ENCODE results near the gene TNS1. TPM values are rescaled to one million over a fixed set of nuclear protein-coding genes. Genes with fewer than 3 reads are reported as not detected.
"Not testable (repeated sequence)": the region's sequence is repeated elsewhere in the genome, so short reads cannot be mapped to it uniquely, and the experiment has no call there.

TNS1 gene
- total RNA-seq, 1 experiment from 2014 or later = 1.5 TPM

DNA sequence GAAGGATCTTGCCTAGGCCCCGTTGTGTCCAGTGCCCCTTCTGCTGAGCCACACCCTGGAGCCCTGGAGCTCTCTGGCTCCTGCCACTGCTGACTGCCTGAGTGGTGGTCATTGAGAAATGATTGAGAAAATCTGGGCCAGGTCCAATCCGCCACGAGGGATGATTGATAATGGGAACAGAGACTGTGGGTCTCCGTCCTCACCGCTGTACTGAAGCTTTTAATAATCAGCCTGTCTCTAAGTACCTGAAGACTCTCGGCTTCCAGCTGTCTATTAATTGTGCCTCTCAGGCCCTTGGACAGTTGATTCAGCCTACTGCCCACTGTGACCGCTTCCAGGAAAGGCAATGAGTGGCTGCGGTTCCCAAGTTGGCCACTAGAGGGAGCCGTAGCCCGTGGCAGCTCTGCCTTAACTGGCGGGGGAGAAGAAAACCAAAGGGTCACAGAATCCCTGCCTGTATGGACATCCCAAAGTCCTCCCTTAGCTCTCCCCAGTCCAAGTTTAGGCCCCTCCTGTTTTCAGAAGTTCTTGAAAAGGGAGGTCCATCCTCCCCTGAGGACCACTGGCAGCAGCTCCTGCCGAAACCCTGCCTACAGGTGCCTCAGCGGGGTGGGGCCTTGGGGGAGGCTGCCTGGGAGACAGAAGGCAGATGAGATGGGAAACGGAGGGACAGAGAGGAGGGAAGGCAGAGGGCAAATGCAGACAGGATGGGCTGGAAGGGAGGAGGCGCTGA lies 213.6 kb downstream of the TNS1 start:
- no peak overlapping the region for H3K4me3 ChIP-seq (ENCODE audit: low read length)
- CTCF ChIA-PET = interaction anchor here (0.6 kb wide), 1 partner anchor 98 kb away, joined by 4 read pairs; no protein-coding TSS in a partner anchor
- H3K4me2 ChIP-seq (ENCODE audit: low read length) = no peak overlapping the region
- POLR2A ChIA-PET (ENCODE audit: unreplicated experiment) = no interaction called here
- H3K36me3 ChIP-seq (ENCODE audit: low read depth, low read length) = no peaks in the 10 kb centered on the region
- DNase-seq (peak; percentile 78), ATAC-seq (peak; percentile 37; the same call in 1 of the 2 replicates)
- no peak overlapping the region for H3K9ac ChIP-seq (ENCODE audit: low read length)
- H3K27ac ChIP-seq (ENCODE audit: low read length) = no peak overlapping the region
- no peaks in the 10 kb centered on the region for H3K9me2 ChIP-seq (replicated peaks; ENCODE audit: low read length)
- no peaks in the 10 kb centered on the region for H3K9me3 ChIP-seq (ENCODE audit: low read length)
- no peaks in the 10 kb centered on the region for H4K20me1 ChIP-seq (ENCODE audit: low read length)
- BruUV-seq (replicated peaks) = no TSS peak
- no peaks in the 10 kb centered on the region for H3F3A ChIP-seq (ENCODE audit: low read length, unreplicated experiment)
- TF ChIP-seq EZH2 (IDR thresholded peaks at IDR 0.05; ENCODE audit: low read length, unreplicated experiment) (no peak), CTCF (conservative IDR thresholded peaks at IDR 0.05; ENCODE audit: low read depth, low read length) (peak; percentile 97)
- no peak overlapping the region for H2AFZ ChIP-seq (ENCODE audit: low read length)
- no peaks in the 10 kb centered on the region for H3K79me2 ChIP-seq (ENCODE audit: low read length)
- no peaks in the 10 kb centered on the region for H3K27me3 ChIP-seq (ENCODE audit: low read length)
- H3K4me1 ChIP-seq (ENCODE audit: insufficient read depth, low read length) = no peaks in the 10 kb centered on the region
- intact Hi-C loops (cut with micrococcal nuclease) = loop anchor here (1.0 kb wide), 2 partner anchors 97 to 199 kb away; no protein-coding TSS in a partner anchor

- Histone ChIP-seq H3K4me2 (ENCODE audit: low read length) (no peak overlapping the region), H3K36me3 (ENCODE audit: low read depth, low read length) (no peaks in the 10 kb centered on the region), H3F3A (ENCODE audit: low read length, unreplicated experiment) (no peaks in the 10 kb centered on the region), H3K27me3 (ENCODE audit: low read length) (no peaks in the 10 kb centered on the region), H3K9me3 (ENCODE audit: low read length) (no peaks in the 10 kb centered on the region), H2AFZ (ENCODE audit: low read length) (no peak overlapping the region), H3K4me3 (ENCODE audit: low read length) (no peak overlapping the region), H3K27ac (ENCODE audit: low read length) (no peak overlapping the region), H3K4me1 (ENCODE audit: insufficient read depth, low read length) (no peaks in the 10 kb centered on the region), H3K9ac (ENCODE audit: low read length) (no peak overlapping the region), H3K9me2 (replicated peaks; ENCODE audit: low read length) (no peaks in the 10 kb centered on the region), H3K79me2 (ENCODE audit: low read length) (no peaks in the 10 kb centered on the region), H4K20me1 (ENCODE audit: low read length) (no peaks in the 10 kb centered on the region)
- ChIA-PET POLR2A (ENCODE audit: unreplicated experiment) (no interaction called here), CTCF (interaction anchor here (0.6 kb wide), 1 partner anchor 98 kb away, joined by 4 read pairs; no protein-coding TSS in a partner anchor)
- intact Hi-C loops (cut with micrococcal nuclease) = loop anchor here (1.0 kb wide), 2 partner anchors 98 to 200 kb away; no protein-coding TSS in a partner anchor
- no peak for ATAC-seq
- TF ChIP-seq EZH2phosphoT487 (IDR thresholded peaks at IDR 0.05; ENCODE audit: borderline replicate concordance, low read length) (no peak), EZH2 (IDR thresholded peaks at IDR 0.05; ENCODE audit: low read length, unreplicated experiment) (no peak), CTCF (conservative IDR thresholded peaks at IDR 0.05; ENCODE audit: low read depth, low read length) (no peak)
- no peak for DNase-seq
- no TSS peak for BruUV-seq (replicated peaks)
These were observed 214.2 kb downstream of the TNS1 start for GRCh38 chr2:217788669-217789002.

DNA sequence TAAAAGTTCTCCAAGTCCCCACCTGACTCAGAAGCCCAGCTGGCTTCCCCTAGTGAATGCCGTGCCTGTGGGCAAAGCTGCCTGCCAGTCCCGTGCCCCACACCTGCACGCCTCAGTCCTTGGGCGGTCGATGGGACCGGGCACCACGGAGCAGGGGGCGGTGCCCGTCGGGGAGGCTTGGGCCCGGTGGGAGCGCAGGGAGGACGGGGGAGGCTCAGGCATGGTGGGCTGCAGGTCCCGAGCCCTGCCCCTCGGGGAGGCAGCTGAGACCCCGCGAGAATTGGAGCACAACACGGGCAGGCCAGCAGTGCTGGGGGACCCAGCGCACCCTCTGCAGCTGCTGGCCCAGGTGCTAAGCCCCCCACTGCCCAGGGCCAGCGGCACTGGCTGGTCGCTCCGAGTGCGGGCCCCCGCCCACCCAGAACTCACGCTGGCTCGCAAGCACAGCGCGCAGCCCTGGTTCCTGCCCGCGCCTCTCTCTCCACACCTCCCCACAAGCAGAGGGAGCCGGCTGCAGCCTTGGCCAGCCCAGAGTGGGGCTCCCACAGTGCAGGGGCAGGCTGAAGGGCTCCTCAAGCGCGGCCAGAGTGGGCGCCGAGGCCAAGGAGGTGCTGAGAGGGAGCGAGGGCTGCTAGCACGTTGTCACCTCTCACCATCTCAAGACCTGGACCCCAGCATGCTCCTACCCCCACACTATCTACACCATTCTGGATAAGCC lies 215.5 kb downstream of the TNS1 start:
- POLR2A ChIA-PET (ENCODE audit: unreplicated experiment) = no interaction called here
- Histone ChIP-seq H3K4me3 (ENCODE audit: low read length) (no peak overlapping the region), H3K79me2 (ENCODE audit: low read length) (no peaks in the 10 kb centered on the region), H3K27me3 (ENCODE audit: low read length) (peaks cover 8% of the 10 kb centered on the region; the same call in 1 of the 2 replicates), H3K9ac (ENCODE audit: low read length) (no peak overlapping the region), H3K9me2 (replicated peaks; ENCODE audit: low read length) (no peaks in the 10 kb centered on the region), H3K36me3 (ENCODE audit: low read depth, low read length) (no peaks in the 10 kb centered on the region), H4K20me1 (ENCODE audit: low read length) (no peaks in the 10 kb centered on the region), H3K9me3 (ENCODE audit: low read length) (no peaks in the 10 kb centered on the region), H2AFZ (ENCODE audit: low read length) (no peak overlapping the region), H3F3A (ENCODE audit: low read length, unreplicated experiment) (no peaks in the 10 kb centered on the region), H3K27ac (ENCODE audit: low read length) (no peak overlapping the region), H3K4me1 (ENCODE audit: insufficient read depth, low read length) (no peaks in the 10 kb centered on the region), H3K4me2 (ENCODE audit: low read length) (no peak overlapping the region)
- intact Hi-C loops (cut with micrococcal nuclease) = no loop called here
- no peak for TF ChIP-seq EZH2 (IDR thresholded peaks at IDR 0.05; ENCODE audit: low read length, unreplicated experiment)
- no peak for TF ChIP-seq CTCF (conservative IDR thresholded peaks at IDR 0.05; ENCODE audit: low read depth, low read length)
- no peak for TF ChIP-seq EZH2phosphoT487 (IDR thresholded peaks at IDR 0.05; ENCODE audit: borderline replicate concordance, low read length)
- DNase-seq (no peak), ATAC-seq (no peak)
- no TSS peak for BruUV-seq (replicated peaks)
- CTCF ChIA-PET = no interaction called here

DNA sequence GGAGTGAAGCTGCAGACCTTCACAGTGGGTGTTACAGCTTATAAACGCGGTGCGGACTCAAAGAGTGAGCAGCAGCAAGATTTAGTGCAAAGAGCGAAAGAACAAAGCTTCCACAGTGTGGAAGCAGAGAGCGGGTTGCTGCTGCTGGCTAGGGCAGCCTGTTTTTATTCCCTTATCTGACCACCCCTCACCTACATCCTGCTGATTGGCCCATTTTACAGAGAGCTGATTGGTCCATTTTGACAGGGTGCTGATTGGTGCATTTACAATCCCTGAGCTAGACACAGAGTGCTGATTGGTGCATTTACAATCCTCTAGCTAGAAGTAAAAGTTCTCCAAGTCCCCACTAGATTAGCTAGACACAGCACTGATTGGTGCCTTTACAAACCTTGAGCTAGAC lies 216.2 kb downstream of the TNS1 start:
- intact Hi-C loops (cut with micrococcal nuclease); H3K27ac ChIP-seq (ENCODE audit: low read length); DNase-seq; H3K4me2 ChIP-seq (ENCODE audit: low read length); POLR2A ChIA-PET (ENCODE audit: unreplicated experiment); H3F3A ChIP-seq (ENCODE audit: low read length, unreplicated experiment); BruUV-seq (replicated peaks); ATAC-seq; H4K20me1 ChIP-seq (ENCODE audit: low read length); H3K79me2 ChIP-seq (ENCODE audit: low read length); H3K4me1 ChIP-seq (ENCODE audit: insufficient read depth, low read length); H2AFZ ChIP-seq (ENCODE audit: low read length); H3K9me2 ChIP-seq (replicated peaks; ENCODE audit: low read length); H3K4me3 ChIP-seq (ENCODE audit: low read length); H3K36me3 ChIP-seq (ENCODE audit: low read depth, low read length); H3K9ac ChIP-seq (ENCODE audit: low read length); H3K9me3 ChIP-seq (ENCODE audit: low read length); H3K27me3 ChIP-seq (ENCODE audit: low read length): not testable (repeated sequence)
- CTCF ChIA-PET = interaction anchor here (0.5 kb wide), 1 partner anchor 227 kb away, joined by 4 read pairs; no protein-coding TSS in a partner anchor
